Activated CD4-positive, alpha-beta memory T cell treated with anti-CD3 and anti-CD28 coated beads for 36 hours (primary cell): ENCODE measurements around the gene MITF. TPM values are rescaled to one million over a fixed set of nuclear protein-coding genes. Genes with fewer than 3 reads are reported as not detected.

Source experiments
- CTCF ChIA-PET: fragments of 350-600 bp; sonication (Branson Sonifier 250); formaldehyde crosslinking; loops from one replicate; lab custom pipeline; 2021; ENCODE audit warnings: antibody characterized with exemption, inconsistent platforms; lab: Charles Lee
- POLR2A ChIA-PET: fragments of 350-600 bp; sonication (Branson Sonifier 250); formaldehyde crosslinking; loops from one replicate; lab custom pipeline; 2021; ENCODE audit warnings: antibody characterized with exemption; lab: Charles Lee
- DNase-seq: peaks from one replicate; pipeline ENCODE4 v3.0.0-alpha.2; 2020
- H3K27ac Mint-ChIP-seq: one replicate; pipeline ENCODE4 v1.8.0; 2021; ENCODE audit warnings: mixed read lengths
- H3K27me3 Mint-ChIP-seq: one replicate; pipeline ENCODE4 v1.8.0; 2021; ENCODE audit warnings: mixed read lengths
- H3K36me3 Mint-ChIP-seq: one replicate; pipeline ENCODE4 v1.8.0; 2021; ENCODE audit warnings: mixed read lengths
- H3K4me1 Mint-ChIP-seq: one replicate; pipeline ENCODE4 v1.8.0; 2021; ENCODE audit warnings: low read depth, mixed read lengths
- H3K4me3 Mint-ChIP-seq: one replicate; pipeline ENCODE4 v1.8.0; 2021; ENCODE audit warnings: mild to moderate bottlenecking, mixed read lengths
- H3K9me3 Mint-ChIP-seq: one replicate; pipeline ENCODE4 v1.8.0; 2021; ENCODE audit warnings: mixed read lengths
- intact Hi-C: fragments of 100-400 bp; cut with micrococcal nuclease; formaldehyde crosslinking; loops from one replicate; pipeline ENCODE4 v1.15.1; 2023
- total RNA-seq, 2 experiments: library from RNA; stranded (reverse); gene quantifications; one replicate each; pipeline ENCODE4 v1.2.3, GENCODE V29; 2021

MITF gene
- total RNA-seq, 2 experiments from 2014 or later = not detected

DNA sequence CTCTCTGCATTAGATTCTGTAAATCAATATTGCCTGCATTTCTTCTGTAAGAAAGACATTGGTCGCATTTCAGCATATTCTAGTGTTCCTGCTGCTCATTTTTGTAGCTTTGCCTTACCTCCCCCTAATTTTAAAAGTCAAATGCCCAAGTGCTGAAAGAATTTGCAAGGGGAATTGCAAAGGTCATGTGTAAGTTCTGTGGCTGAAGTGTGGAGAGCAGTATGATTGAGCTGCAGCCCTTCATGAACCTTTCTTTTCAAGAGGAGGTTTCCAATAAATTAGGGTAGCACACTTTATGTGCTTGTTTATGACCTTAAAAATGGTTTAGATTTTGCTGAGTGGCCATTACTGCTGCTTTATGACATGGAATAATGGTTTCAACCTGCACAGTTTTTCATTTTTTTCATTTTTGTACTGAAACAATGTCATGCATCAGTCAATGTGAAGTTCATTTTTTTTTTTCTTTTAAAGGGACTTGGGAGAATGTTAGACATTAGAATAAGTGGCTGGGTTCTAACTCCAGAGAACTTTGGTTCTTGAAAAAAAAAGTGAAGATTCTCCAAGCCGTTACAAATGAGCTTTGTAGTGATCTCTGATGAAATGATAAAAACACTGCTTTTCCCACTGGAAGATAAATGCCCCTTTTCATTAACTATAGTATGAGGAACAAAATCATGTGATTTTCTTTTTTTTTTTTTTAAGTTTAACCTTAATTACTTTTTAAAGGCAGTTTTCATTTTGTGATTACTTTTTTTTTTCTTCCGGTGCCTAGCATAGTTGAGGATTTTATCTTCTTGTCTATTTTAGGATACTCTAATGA lies 99.6 kb downstream of the MITF start:
- no peak for DNase-seq
- Mint-ChIP-seq H3K27ac (no peak overlapping the region), H3K36me3 (no peaks in the 10 kb centered on the region), H3K4me3 (no peak overlapping the region), H3K27me3 (no peaks in the 10 kb centered on the region), H3K9me3 (peaks cover 8% of the 10 kb centered on the region), H3K4me1 (no peaks in the 10 kb centered on the region)
- CTCF ChIA-PET = no interaction called here
- intact Hi-C loops = no loop called here
- POLR2A ChIA-PET = no interaction called here

DNA sequence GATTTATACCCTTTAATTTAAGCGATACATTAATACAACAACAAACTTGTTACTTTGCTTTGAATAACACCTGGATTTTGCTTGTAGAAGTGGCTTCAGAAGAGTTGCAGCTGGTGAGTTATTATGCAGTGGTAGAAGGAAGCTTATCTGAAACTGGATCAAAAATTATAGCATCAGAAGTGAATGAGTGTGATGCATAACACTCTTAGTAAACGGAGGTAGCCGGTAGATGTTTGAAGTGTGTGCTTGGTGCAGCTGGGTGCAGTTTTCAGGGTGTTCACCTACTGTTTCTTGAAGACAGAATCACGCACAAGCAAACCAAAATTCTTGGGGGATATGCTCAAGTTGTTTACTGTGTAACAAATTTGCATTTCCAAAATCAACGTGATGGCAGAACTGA lies 103.1 kb downstream of the MITF start:
- H3K4me1 Mint-ChIP-seq = no peaks in the 10 kb centered on the region
- ChIA-PET POLR2A (interaction anchor here (0.6 kb wide), 2 partner anchors 13 to 40 kb away, joined by 3 read pairs; no protein-coding TSS in a partner anchor), CTCF (no interaction called here)
- H3K4me3 Mint-ChIP-seq = no peak overlapping the region
- DNase-seq = no peak
- no peak overlapping the region for H3K27ac Mint-ChIP-seq
- no peaks in the 10 kb centered on the region for H3K9me3 Mint-ChIP-seq
- intact Hi-C loops = no loop called here
- no peaks in the 10 kb centered on the region for H3K36me3 Mint-ChIP-seq
- H3K27me3 Mint-ChIP-seq = no peaks in the 10 kb centered on the region

- DNase-seq = no peak
- Mint-ChIP-seq H3K4me1 (no peaks in the 10 kb centered on the region), H3K4me3 (no peak overlapping the region), H3K27me3 (no peaks in the 10 kb centered on the region), H3K27ac (no peak overlapping the region), H3K36me3 (no peaks in the 10 kb centered on the region), H3K9me3 (no peaks in the 10 kb centered on the region)
- POLR2A ChIA-PET = interaction anchor here (0.6 kb wide), 2 partner anchors 12 to 40 kb away, joined by 3 read pairs; no protein-coding TSS in a partner anchor
- CTCF ChIA-PET = no interaction called here
- intact Hi-C loops = no loop called here
Measured at GRCh38 chr3:69842789-69843188, 103.5 kb downstream of the MITF start.

GRCh38 chr3:69844706-69845105 lies 105.4 kb downstream of the MITF start:
- ChIA-PET CTCF (no interaction called here), POLR2A (no interaction called here)
- Mint-ChIP-seq H3K27ac (no peak overlapping the region), H3K4me3 (no peak overlapping the region), H3K36me3 (no peaks in the 10 kb centered on the region), H3K27me3 (no peaks in the 10 kb centered on the region), H3K4me1 (no peaks in the 10 kb centered on the region), H3K9me3 (peaks cover 2% of the 10 kb centered on the region)
- intact Hi-C loops = no loop called here
- DNase-seq = no peak

DNA sequence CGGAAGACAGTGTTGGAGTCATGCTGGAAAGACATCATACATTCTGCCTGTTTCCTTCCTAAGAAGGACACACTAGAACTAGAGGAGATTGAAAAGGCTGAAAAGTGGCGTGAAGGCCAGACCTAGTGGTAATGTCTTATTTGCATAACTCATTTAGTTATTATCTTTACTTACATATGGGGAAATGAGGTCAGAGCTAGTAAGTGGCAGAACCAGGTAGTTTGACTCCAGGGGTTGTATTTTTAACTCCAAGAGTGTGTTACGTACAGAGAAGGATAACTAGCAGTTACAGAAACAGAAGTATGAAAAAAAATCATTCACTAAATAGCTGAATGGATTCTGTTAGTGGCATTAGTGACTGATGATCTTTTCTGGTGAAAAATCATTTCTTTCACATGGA lies 108.0 kb downstream of the MITF start:
- DNase-seq = no peak
- POLR2A ChIA-PET = no interaction called here
- Mint-ChIP-seq H3K4me3 (no peak overlapping the region), H3K9me3 (peaks cover 2% of the 10 kb centered on the region), H3K27me3 (no peaks in the 10 kb centered on the region), H3K4me1 (no peaks in the 10 kb centered on the region), H3K36me3 (no peaks in the 10 kb centered on the region), H3K27ac (no peak overlapping the region)
- CTCF ChIA-PET = no interaction called here
- intact Hi-C loops = no loop called here

- intact Hi-C loops = no loop called here
- ChIA-PET CTCF (no interaction called here), POLR2A (no interaction called here)
- no peaks in the 10 kb centered on the region for H3K27me3 Mint-ChIP-seq
- no peaks in the 10 kb centered on the region for H3K36me3 Mint-ChIP-seq
- no peak overlapping the region for H3K4me3 Mint-ChIP-seq
- DNase-seq = no peak
- H3K4me1 Mint-ChIP-seq = no peaks in the 10 kb centered on the region
- no peak overlapping the region for H3K27ac Mint-ChIP-seq
- peaks cover 2% of the 10 kb centered on the region for H3K9me3 Mint-ChIP-seq
Measured at GRCh38 chr3:69848113-69848512, 108.8 kb downstream of the MITF start.

GRCh38 chr3:69850849-69851248 lies 111.6 kb downstream of the MITF start:
- H3K4me3 Mint-ChIP-seq = no peak overlapping the region
- CTCF ChIA-PET = no interaction called here
- DNase-seq = no peak
- intact Hi-C loops = no loop called here
- no peaks in the 10 kb centered on the region for H3K27me3 Mint-ChIP-seq
- H3K4me1 Mint-ChIP-seq = no peaks in the 10 kb centered on the region
- H3K36me3 Mint-ChIP-seq = no peaks in the 10 kb centered on the region
- POLR2A ChIA-PET = no interaction called here
- no peak overlapping the region for H3K27ac Mint-ChIP-seq
- H3K9me3 Mint-ChIP-seq = peaks cover 2% of the 10 kb centered on the region

DNA sequence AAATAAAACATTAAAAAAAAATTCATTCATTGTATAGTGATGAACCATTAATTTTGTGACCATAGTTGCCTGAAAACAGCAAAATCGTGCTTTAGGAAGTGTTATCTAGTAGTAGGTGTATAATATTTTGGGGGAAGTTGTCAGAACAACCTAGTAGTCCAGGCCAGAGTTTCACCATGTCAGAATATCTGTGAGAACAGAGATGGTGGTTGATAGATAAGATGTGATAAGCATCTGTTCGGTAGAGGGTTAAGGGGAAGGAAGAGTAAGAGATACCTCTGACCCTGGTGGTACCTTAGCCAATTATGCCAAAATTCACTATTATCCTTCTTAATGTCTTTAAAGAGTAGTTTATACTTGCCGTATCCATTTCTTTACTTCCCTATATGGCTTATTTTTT lies 113.8 kb downstream of the MITF start:
- Mint-ChIP-seq H3K4me1 (no peaks in the 10 kb centered on the region), H3K4me3 (no peak overlapping the region), H3K27me3 (no peaks in the 10 kb centered on the region), H3K36me3 (no peaks in the 10 kb centered on the region), H3K9me3 (peaks cover 2% of the 10 kb centered on the region), H3K27ac (no peak overlapping the region)
- ChIA-PET POLR2A (no interaction called here), CTCF (no interaction called here)
- no peak for DNase-seq
- intact Hi-C loops = no loop called here

- CTCF ChIA-PET = interaction anchor here (1.2 kb wide), 1 partner anchor 735 kb away, joined by 3 read pairs; no protein-coding TSS in a partner anchor
- POLR2A ChIA-PET = interaction anchor here (0.7 kb wide), 1 partner anchor 13 kb away, joined by 3 read pairs; no protein-coding TSS in a partner anchor
- H3K4me1 Mint-ChIP-seq = no peaks in the 10 kb centered on the region
Measured at GRCh38 chr3:69855436-69856162, 116.3 kb downstream of the MITF start.

DNA sequence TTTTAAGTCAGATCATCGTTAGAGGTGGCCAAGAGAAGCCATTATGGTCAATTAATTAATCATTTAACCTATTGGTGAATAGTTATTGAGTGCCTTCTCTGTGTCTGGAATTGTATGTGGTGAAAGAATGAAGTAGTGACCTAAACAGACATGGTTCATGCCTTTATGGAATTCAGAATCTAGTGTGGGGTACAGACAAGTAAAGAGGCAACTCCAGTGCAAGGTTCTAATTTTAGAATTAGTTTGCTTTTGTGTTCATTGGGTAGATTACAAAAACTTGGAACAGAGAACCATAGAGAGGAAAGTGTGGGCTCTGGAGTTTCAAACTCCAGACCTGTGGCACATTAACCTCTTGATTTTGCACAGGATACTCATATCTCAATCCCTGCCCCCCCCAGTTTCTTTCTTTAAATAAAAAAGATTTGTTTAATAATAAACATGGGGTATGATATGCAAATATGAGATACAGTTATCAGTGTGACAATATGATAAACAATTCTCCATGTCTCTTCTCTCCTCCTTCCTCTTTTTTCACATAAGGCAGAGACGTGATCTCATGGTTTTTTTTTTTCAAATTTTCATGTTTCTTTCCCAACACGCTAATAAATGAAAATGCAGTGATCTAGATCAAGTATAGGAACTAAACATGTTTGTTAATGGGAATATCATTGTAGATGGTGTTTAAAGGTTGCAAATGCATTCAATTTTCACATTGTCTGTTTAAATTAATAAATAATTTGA lies 117.9 kb downstream of the MITF start:
- no peaks in the 10 kb centered on the region for H3K36me3 Mint-ChIP-seq
- ChIA-PET POLR2A (no interaction called here), CTCF (no interaction called here)
- intact Hi-C loops = no loop called here
- no peak overlapping the region for H3K27ac Mint-ChIP-seq
- DNase-seq = no peak
- H3K9me3 Mint-ChIP-seq = no peaks in the 10 kb centered on the region
- H3K27me3 Mint-ChIP-seq = no peaks in the 10 kb centered on the region
- no peak overlapping the region for H3K4me3 Mint-ChIP-seq
- H3K4me1 Mint-ChIP-seq = no peaks in the 10 kb centered on the region

More at GRCh38 chr3:69855436-69856162, 116.3 kb downstream of the MITF start:
- no peaks in the 10 kb centered on the region for H3K36me3 Mint-ChIP-seq
- H3K27ac Mint-ChIP-seq = no peak overlapping the region
- no peaks in the 10 kb centered on the region for H3K9me3 Mint-ChIP-seq
- H3K27me3 Mint-ChIP-seq = no peaks in the 10 kb centered on the region
- intact Hi-C loops = no loop called here
- no peak for DNase-seq
- no peak overlapping the region for H3K4me3 Mint-ChIP-seq

- Mint-ChIP-seq H3K27me3 (no peaks in the 10 kb centered on the region), H3K36me3 (no peaks in the 10 kb centered on the region), H3K4me1 (no peaks in the 10 kb centered on the region), H3K27ac (no peak overlapping the region), H3K4me3 (no peak overlapping the region), H3K9me3 (no peaks in the 10 kb centered on the region)
- ChIA-PET POLR2A (no interaction called here), CTCF (no interaction called here)
- intact Hi-C loops = no loop called here
- DNase-seq = no peak
Measured at GRCh38 chr3:69861556-69861955, 122.3 kb downstream of the MITF start.

- ChIA-PET CTCF (no interaction called here), POLR2A (no interaction called here)
- Mint-ChIP-seq H3K36me3 (no peaks in the 10 kb centered on the region), H3K27me3 (no peaks in the 10 kb centered on the region), H3K9me3 (no peaks in the 10 kb centered on the region), H3K4me1 (no peaks in the 10 kb centered on the region), H3K27ac (no peak overlapping the region), H3K4me3 (no peak overlapping the region)
- no peak for DNase-seq
- intact Hi-C loops = no loop called here
Measured at GRCh38 chr3:69864141-69864540, 124.9 kb downstream of the MITF start.
